ENCODE results near the gene LRRD1.
A peak's percentile ranks its signal among the peaks of the same experiment; 100 is the strongest.
"Not testable (repeated sequence)": the region's sequence is repeated elsewhere in the genome, so short reads cannot be mapped to it uniquely, and the experiment has no call there.

Gene LRRD1

DNA sequence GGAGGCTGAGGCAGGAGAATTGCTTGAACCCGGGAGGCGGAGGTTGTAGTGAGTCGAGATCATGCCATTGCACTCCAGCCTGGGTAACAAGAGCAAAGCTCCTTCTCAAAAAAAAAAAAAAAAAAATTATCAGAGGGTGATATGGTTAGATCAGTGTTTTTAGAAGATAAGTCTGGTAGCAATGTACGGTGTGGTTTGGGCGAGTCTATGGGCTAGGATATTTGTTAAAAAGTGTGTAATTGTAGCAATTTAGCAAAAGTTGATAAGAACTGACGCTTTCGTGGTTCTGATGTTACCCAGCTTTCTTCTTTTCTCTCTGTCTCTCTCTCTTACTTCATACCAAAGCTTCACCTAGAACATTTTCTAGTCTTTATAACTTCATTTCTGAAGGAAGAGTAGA, 37.8 kb downstream of the LRRD1 start:
- DNase-seq (ENCODE audit: low read depth): no peak

DNA sequence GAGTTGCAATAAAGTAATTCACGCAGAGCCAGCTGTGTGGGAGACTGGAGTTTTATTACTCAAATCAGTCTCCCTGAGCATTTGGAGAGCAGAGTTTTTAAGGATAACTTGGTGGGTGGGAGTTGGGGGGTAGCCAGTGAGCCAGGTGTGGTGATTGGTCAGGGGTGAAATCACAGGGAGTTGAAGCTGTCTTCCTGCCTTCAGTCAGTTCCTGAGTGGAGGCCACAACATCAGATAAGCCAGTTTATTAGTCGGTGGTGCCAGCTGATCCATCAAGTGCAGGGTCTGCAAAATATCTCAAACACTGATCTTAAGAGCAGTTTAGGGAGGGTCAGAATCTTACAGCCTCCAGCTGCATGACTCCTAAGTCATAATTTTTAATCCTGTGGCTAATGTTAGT, 41.4 kb downstream of the LRRD1 start:
- no peak for DNase-seq (ENCODE audit: low read depth)

- DNase-seq (ENCODE audit: low read depth): no peak
These were observed 43.7 kb downstream of the LRRD1 start for GRCh38 chr7:92135052-92135889.

GRCh38 chr7:92134271-92135051, 44.5 kb downstream of the LRRD1 start, which contains the start of gene CYP51A1:
CYP51A1 (minus strand) TSS chr7:92134477; CDS start chr7:92134364, 113 bp downstream.
- peak; percentile 87 for DNase-seq (ENCODE audit: low read depth)

GRCh38 chr7:92133737-92134270, 45.1 kb downstream of the LRRD1 start:
- DNase-seq (ENCODE audit: low read depth): peak; percentile 46

DNA sequence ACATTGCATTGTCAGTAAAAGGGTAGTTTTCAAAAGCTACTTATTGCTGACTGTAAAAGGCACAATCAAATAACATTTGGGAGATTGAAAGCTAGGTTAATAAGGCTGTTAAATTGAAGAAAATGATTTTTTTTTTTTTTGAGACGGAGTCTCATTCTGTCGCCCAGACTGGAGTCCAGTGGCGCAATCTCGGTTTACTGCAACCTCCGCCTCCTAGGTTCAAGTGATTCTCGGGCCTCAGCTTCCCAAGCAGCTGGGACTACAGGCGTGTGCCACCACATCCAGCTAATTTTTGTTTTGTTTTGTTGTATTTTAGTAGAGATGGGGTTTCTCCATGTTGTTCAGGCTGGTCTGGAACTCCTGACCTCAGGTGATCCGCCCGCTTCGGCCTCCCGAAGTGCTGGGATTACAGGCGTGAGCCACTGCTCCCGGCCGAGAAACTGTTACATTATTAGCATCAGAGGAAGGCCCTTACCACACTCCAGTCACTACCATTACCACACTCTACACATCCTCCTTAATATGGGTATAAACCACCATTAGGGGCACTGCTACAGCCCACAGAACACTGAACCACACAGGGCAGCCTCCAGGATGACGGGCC, 45.7 kb downstream of the LRRD1 start:
- DNase-seq (ENCODE audit: low read depth): no peak

DNA sequence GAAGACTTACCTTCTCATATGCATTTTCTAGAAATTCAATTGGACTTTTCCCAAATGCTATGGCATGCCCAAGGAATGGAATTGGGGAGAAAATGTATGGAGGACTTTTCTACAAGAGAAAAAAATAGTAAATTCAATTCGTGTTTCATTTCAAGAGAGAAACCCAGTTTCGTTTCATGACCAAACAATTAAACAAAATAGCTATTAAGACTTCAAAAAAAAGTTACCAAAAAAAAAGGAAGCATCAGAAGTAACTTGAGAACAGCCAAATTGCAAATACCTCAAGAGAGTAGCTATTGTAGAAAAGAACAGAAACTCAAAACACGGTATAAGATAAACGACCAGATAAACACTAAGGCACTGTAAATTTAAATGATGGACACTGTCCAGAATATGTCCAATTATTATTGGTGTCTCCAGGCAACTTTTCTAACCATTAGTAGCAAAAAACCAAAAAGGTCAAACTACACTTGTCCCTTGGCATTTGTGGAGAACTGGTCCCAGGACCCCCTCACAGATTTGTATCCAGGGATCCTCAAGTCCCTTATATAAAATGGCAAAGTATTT, 47.1 kb downstream of the LRRD1 start:
- no peak for DNase-seq (ENCODE audit: low read depth)

DNA sequence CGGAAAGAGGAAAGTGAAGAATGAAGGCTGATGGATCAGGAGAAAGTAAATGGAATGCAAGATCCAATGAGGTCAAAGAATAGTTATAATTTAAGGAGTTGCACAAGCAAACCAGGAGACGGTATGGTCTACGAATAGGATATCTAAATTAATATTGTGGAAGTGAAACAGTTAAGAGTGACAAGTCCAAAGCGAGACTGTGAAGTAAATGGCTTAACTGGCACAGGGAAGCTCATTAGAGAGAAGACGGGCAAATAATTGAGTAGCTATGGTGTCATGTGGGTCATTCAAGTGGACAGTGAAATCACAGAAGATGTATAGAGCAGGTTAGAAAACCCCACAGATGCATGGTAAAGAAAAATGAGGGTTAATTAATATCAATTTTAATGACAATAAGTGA, 47.8 kb downstream of the LRRD1 start:
- DNase-seq (ENCODE audit: low read depth): no peak

DNA sequence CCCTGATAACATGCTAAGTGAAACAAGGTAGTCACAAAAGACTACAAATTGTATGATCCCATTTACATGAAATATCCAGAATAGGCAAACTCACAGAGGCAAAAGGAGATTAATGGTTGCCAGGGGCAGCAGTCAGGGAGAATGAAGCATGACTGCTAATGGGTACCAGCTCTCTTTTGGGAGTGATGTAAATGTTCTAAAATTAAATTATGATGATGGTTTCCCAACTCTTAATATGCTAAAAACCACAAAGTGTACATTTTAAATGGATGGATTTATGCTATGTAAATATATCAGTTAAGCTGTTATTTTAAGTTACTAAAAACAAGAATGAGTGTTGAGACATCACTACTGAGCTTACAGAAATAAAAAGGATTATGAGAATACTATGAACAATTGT, 57.3 kb downstream of the LRRD1 start:
- no peak for DNase-seq (ENCODE audit: low read depth)

- no peak for DNase-seq (ENCODE audit: low read depth)
These were observed 59.7 kb downstream of the LRRD1 start for GRCh38 chr7:92119213-92119759.

DNA sequence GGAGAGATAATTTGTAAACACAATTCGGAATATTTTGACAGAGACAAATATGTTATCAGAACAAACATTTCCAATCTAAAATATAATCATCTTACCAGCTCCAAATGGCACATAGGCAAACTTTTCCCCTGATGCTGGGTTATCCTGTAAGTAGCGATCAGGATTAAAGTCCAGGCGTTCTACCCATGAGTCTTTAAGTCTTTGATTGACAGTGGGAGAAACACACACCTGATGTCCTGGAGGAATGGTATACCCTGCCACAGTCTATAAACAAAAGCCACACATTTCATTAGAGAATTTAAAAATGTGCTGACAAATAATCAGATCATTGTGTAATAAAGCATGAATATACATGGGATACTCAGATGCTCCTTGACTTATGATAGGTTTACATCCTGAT, 62.0 kb downstream of the LRRD1 start:
- no peak for DNase-seq (ENCODE audit: low read depth)

DNA sequence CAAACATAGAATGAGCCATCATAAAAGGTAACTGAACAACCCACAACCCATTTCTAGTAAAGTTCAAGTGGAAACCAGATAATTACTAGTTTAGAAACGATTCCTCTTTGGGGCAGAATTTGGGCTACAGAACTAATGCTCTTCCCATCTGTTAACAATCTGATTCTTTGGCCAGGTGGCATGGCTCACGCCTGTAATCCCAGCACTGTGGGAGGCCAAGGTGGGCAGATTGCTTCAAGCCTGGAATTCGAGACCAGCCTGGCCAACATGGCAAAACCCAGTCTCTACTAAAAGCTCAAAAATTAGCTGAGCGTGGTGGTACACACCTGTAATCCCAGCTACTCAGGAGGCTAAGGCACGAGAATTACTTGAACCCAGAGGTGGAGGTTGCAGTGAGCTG, 63.1 kb downstream of the LRRD1 start:
- no peak for DNase-seq (ENCODE audit: low read depth)

GRCh38 chr7:92110857-92111256, 68.1 kb downstream of the LRRD1 start:
- no peak for DNase-seq (ENCODE audit: low read depth)

DNA sequence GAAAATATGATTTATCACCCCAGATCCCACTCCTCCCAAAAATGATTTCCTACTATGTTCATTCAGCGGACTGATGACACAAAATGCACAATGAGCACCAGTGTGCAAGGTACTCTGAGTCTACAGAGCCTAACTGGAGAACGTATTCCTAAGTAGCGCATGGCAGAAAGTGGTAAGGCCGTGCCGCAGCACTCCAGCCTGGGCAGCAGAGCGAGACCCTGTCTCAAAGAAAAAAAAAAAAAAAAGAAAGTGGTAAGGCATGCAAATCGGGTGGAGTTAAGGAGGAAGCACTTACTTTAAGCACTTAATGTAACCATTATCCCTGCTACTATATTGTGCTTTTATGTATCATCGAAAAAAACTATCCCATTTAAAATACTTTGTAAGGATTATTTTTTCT, 70.1 kb downstream of the LRRD1 start:
- no peak for DNase-seq (ENCODE audit: low read depth)

GRCh38 chr7:92102862-92103261, 76.1 kb downstream of the LRRD1 start:
- DNase-seq (ENCODE audit: low read depth): not testable (repeated sequence)

DNA sequence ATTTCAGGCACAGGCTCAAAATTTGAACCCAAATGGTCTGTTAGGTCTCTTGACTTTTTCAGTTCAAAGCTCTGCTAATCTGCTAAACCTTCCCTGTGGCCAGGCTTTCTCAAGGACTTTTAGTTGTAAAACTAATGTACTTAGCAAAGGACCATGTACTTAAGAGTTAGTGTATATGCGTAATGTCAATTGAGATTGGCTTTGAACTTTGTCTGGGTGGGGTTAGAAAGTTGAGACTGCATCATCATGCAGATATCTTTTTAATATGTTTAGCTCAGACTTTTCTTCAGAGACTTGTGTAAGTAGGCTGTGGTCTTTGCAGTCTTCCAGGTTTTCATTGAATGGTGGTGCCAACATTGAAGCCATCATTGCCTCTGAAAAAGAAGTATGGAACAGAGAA, 78.4 kb downstream of the LRRD1 start:
- no peak for DNase-seq (ENCODE audit: low read depth)

- DNase-seq (ENCODE audit: low read depth): no peak
These were observed 83.6 kb downstream of the LRRD1 start for GRCh38 chr7:92095380-92095779.

Data from activated T-helper 9 cell treated with anti-CD3 and anti-CD28 coated beads, Interleukin-2, amount 50 U/mL, for 16 hours (primary cell).